GM18870 (cell line): ENCODE results near the gene UBE2E2.

ENCODE experiments used
- ATAC-seq: cut with Tn5 transposase; IDR thresholded peaks from one replicate; pipeline ENCODE4 v1.9.1; 2021; ENCODE audit warnings: moderate library complexity; ENCODE audit not compliant: unreplicated experiment

UBE2E2 gene

DNA sequence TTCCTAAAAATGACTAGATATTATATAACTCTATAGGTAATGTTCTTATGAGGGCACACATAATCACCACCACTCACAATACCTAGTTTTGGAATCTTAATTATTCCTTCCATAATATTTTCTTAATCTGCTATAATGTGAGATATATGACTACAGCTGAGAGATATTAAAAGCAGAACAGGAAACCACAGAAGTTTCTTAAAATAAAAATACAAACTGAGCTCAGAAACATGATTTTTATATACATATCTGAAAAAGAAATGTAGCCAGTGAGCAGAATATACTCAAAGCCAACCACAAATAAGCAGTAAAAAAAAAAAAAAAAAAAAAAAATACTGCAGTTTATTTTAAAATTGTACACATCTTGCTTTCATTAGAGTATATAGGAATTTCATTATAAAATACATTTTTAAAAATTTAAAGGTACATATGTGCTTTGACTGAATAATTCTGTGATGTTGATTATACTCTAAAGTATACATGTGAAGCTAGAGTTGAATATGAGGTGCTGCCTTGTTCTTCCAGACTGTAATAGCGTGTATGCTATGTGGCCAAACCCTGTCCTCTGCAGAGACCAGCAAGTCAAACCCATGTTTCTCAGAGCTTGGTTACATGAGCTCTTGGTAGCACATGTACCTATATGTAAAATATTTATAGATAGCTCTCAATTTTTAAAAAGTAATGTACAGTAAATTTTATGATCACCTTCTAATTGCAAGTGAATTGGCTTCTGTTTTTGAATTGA, 175.0 kb downstream of the UBE2E2 start:
- ATAC-seq = no peak

DNA sequence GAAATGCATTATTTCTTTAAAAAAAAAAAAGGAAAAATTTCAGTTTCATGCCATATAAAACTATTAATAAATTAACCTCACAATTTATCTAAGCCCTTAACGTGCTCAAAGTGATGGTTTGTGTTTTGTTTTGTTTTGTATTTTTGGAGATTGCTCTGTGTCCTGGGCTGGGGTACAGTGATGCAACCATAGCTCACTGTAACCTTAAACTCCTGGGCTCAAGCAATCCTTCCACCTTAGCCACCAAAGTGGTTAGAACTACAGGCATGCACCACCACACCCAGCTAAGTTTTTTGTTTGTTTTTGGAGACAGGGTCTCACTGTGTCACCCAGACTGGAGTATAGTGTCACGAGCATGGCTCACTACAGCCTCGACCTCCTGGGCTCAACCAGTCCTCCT, 180.7 kb downstream of the UBE2E2 start:
- ATAC-seq = no peak

DNA sequence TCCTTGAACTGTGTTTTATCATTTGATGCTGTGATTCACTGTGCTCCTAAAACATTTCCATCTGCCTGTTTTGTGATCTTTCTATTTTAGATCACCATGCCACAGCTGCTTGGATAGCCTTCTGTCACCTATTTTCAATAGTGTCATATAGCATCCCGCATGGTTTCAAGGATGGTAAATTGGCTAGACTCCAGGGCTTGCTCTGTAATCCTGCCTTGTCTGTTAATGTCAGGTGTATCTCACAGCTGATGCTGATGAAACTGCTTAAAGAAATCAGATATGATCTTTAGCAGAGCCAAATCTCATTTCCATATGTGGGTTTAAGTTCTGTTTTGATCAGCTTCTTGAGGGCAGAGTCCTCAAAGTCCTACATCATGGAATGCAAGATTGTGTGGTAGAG, 182.2 kb downstream of the UBE2E2 start:
- no peak for ATAC-seq

- no peak for ATAC-seq
Observed at GRCh38 chr3:23387286-23387918, 184.3 kb downstream of the UBE2E2 start.

DNA sequence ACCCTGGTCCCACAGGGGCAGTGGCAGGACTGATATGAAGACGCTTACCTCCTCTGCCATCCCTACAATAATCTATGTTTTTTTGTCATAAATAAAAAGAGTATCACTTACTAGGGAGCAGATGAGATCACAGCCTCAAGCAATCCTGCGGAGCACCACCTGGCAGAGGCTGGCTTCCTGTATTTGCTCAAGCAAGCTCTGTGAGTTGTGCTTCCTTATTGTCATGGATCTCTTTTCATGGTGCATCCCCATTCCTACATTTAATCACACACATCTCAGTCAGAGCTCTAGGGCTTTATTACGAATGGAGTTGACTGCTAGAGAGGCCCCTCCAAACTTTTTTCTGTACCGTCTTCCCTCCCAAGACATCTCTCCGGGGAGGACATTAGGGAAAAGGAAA, 186.0 kb downstream of the UBE2E2 start:
- no peak for ATAC-seq

- peak; percentile 59 for ATAC-seq
Observed at GRCh38 chr3:23389686-23390085, 186.6 kb downstream of the UBE2E2 start.

GRCh38 chr3:23390446-23390845, 187.3 kb downstream of the UBE2E2 start:
- ATAC-seq = no peak

DNA sequence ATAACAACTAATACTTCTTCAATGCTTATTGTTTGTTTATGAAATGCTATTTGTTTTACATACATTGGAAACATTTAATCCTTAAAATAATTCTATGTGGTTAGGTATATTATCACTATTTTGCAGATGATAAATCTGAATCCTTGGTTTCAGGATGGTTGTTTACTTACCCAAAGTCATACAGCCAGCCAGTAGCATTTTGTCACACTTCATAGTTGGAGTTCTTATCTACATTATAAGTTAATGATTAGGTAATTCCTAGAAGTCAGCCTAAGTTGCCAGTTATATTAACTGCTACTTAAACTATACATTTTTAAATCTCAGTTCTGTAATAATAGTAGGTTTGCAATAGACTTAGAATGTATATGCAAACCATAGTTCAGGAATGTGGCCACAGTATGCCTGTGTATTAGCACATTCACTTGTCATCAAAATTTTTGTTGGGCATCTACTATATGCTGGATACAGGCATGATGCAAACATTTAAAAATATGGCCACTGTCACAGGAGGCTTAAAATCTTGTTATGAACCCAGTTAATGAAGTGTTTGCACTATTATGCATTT, 187.9 kb downstream of the UBE2E2 start:
- ATAC-seq = no peak

DNA sequence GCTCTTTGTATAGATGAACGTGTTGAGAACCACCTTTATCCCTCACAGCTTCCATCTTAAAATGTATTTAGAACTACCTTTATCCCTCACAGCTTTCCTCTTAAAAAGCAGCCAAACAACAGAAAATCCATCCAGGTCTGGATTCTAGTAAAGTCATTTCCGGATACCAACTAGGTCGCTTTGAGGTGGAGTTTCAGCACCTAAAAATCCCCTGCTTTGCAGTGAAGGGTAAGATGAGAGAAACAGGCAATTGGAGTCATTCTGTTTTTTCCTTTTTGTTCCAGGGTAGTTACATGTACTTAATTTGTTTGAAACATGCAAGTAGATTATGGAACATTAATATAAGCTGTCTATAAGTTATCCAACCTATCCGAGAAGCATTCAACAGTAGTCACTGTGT, 192.0 kb downstream of the UBE2E2 start:
- ATAC-seq = no peak

DNA sequence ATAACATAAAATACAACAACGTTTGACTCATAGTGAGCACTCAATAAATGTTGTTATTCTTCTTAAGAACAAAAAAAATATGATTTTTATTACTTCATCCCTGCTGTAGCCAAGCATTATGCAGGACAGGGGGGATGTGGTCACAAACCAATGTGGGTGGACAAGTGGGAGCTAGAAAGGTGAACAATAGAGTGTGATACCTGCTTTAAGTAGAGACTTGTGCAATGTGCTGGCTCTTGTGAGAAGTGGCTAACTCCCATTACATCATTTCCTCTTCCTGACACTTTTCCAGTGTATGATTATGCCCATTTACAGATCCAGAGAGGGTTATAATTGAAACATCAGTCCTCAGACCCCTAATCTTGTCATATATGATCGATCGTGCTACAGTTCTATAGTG, 193.6 kb downstream of the UBE2E2 start:
- no peak for ATAC-seq

- ATAC-seq = no peak
Observed at GRCh38 chr3:23399221-23399620, 196.1 kb downstream of the UBE2E2 start.

DNA sequence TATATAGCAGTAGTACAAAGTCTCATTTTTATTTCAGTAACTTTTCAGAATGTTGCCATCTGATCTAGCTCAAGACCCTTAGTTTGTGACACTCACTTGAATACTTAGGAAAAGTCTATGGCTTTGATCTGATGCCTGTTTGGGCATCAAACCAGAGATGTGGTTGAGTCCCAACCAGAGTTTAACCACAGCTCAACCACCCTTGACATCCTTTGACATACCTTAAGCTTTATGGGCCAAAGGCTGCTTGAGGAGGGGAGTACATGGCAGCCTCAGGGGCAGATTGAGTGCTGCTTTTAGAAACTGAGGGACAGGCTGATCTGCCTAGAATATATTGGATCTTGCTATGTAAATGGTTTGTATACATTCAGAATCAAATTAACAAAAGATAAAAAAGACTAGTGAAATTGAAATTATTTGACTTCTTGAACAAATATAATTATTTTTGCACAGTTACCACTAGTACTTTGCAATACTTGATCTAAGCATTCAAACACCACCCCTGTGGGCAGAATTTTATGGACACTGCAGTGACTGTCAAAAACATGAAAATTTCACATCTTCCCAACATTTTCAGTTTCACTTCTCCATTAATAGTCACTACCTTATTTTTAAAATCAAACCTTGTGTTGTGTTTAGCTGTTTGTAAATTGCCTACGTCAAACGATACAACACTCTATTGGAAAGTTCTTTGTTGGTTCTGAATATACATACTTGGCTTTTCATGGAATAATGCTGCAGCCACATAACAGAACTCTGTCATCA, 199.8 kb downstream of the UBE2E2 start:
- ATAC-seq = no peak

DNA sequence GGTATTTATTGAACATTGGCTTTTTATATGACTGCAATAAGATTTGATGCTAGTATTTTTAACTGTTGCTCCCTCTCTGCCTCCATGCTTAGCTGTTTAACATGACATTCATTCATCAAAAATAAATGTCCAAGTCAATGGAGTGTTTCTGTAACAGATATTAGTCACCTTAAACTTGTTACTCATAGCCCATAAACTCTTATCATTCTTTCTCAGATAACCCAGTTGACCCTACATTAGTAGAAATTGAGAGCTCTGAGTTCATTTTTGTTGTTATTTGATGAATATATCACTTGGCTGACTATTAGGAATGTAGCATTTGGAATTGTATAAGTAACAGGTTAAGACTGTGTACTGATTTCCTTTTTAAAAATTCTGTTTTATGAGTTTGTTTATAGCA, 201.1 kb downstream of the UBE2E2 start:
- no peak for ATAC-seq

GRCh38 chr3:23405081-23405480, 202.0 kb downstream of the UBE2E2 start:
- peak; percentile 45 for ATAC-seq

GRCh38 chr3:23406601-23407000, 203.5 kb downstream of the UBE2E2 start:
- ATAC-seq = no peak

DNA sequence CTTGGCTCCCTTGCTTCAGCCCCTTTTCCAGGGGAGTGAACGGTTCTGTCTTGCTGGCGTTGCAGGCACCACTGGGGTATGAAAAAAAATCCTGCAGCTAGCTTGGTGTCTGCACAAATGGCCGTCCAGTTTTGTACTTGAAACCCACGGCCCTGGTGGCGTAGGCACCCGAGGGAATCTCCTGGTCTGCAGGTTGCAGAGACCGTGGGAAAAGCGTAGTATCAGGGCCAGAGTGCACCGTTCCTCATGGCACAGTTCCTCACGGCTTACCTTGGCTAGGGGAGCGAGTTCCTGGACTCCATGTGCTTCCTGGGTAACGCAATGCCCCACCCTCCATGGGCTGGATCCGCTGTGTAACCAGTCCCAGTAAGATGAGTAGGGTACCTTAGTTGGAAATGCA, 214.9 kb downstream of the UBE2E2 start:
- ATAC-seq = no peak

GRCh38 chr3:23421811-23422516, 218.8 kb downstream of the UBE2E2 start:
- ATAC-seq = peak; percentile 34

- peak; percentile 71 for ATAC-seq
Observed at GRCh38 chr3:23422517-23422851, 219.4 kb downstream of the UBE2E2 start.

- no peak for ATAC-seq
Observed at GRCh38 chr3:23425410-23425809, 222.3 kb downstream of the UBE2E2 start.

DNA sequence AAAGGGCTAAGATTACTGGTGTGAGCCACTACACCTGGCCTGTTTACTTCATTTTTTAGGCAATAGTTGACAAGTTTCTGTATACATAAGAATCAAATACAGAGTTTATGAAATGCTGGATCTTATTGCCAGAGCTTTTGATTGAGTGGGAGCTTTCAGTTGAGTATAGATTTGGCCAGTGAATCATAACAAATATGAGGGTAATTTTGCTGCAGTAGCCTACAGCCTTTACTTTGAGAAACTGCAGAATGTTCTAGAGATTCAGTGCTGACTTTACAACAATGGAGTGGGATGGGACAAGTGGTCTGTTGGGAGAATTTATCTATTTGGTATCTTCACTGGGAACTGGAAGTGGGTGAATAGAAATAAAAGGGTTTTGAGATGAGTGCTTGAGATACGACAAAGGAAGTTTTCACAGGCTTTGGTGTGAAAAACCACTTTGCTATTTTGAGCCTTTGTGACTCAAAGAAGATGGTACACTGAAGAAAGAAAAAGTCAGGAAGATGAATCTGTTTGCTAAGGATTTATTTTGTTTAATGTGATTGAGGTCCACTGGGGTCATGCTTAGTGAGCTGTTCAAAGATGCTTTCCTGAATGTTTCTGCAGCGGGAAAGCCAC, 227.8 kb downstream of the UBE2E2 start:
- ATAC-seq = no peak

- no peak for ATAC-seq
Observed at GRCh38 chr3:23431764-23432163, 228.6 kb downstream of the UBE2E2 start.
